Neural cell (in vitro differentiated cells): ENCODE measurements around the gene TAOK2. TPM values are rescaled to one million over a fixed set of nuclear protein-coding genes. Genes with fewer than 3 reads are reported as not detected.

ENCODE experiments used
- H2AFZ ChIP-seq: fragments of 200-600, 300-800 bp; sonication (generic), shearing (Covaris generic); 2 replicates; pipeline ENCODE4 v1.6.0; 2014; ENCODE audit warnings: low read depth, mild to moderate bottlenecking, antibody characterized with exemption, low read length, moderate library complexity
- H3F3A ChIP-seq: fragments of 200-600 bp; shearing (Covaris generic); 2 replicates; pipeline ENCODE4 v1.6.1; 2016; ENCODE audit warnings: mild to moderate bottlenecking, moderate library complexity, mixed read lengths, antibody characterized with exemption, low read length; ENCODE audit not compliant: insufficient read depth, poor library complexity, severe bottlenecking
- H3K27ac ChIP-seq: fragments of 200-600, 300-800 bp; sonication (generic), shearing (Covaris generic); 2 replicates; pipeline ENCODE4 v1.5.1; 2014; ENCODE audit warnings: mild to moderate bottlenecking, low read length, moderate library complexity
- H3K27me3 ChIP-seq: fragments of 300-800, 200-600 bp; sonication (generic), shearing (Covaris generic); 2 replicates; pipeline ENCODE4 v1.6.0; 2014; ENCODE audit warnings: mild to moderate bottlenecking, low read depth, low read length, moderate library complexity; ENCODE audit not compliant: insufficient read depth
- H3K36me3 ChIP-seq: fragments of 300-800, 200-600 bp; sonication (generic), shearing (Covaris generic); 2 replicates; pipeline ENCODE4 v1.5.1; 2014; ENCODE audit warnings: mild to moderate bottlenecking, antibody characterized with exemption, low read length, moderate library complexity; ENCODE audit not compliant: insufficient read depth
- H3K4me2 ChIP-seq: fragments of 300-800, 200-600 bp; sonication (generic), shearing (Covaris generic); 2 replicates; pipeline ENCODE4 v1.6.0; 2014; ENCODE audit warnings: mild to moderate bottlenecking, low read length
- H3K4me3 ChIP-seq: fragments of 300-800, 200-600 bp; sonication (generic), shearing (Covaris generic); 2 replicates; pipeline ENCODE4 v1.5.1; 2014; ENCODE audit warnings: mild to moderate bottlenecking, low read length, moderate library complexity
- H3K79me2 ChIP-seq: fragments of 200-600 bp; shearing (Covaris generic); replicated peaks from 2 replicates; pipeline ENCODE4 v1.6.0; 2014; ENCODE audit warnings: mild to moderate bottlenecking, low read length, moderate library complexity; ENCODE audit not compliant: insufficient read depth
- H3K9ac ChIP-seq: fragments of 300-800, 200-600 bp; sonication (generic), shearing (Covaris generic); 2 replicates; pipeline ENCODE4 v1.6.1; 2016; ENCODE audit warnings: mild to moderate bottlenecking, low read length, mixed read lengths
- H3K9me2 ChIP-seq: fragments of 200-600 bp; shearing (Covaris generic); 2 replicates; pipeline ENCODE4 v1.6.1; 2016; ENCODE audit warnings: mild to moderate bottlenecking, low read length, mixed read lengths; ENCODE audit not compliant: insufficient read depth
- H3K9me3 ChIP-seq: fragments of 200-600, 300-800 bp; sonication (generic), shearing (Covaris generic); 2 replicates; pipeline ENCODE4 v1.6.1; 2016; ENCODE audit warnings: mild to moderate bottlenecking, mixed run types, low read length, moderate library complexity, mixed read lengths
- H4K20me1 ChIP-seq: fragments of 200-600 bp; shearing (Covaris generic); 2 replicates; pipeline ENCODE4 v1.6.1; 2016; ENCODE audit warnings: mild to moderate bottlenecking, mixed run types; ENCODE audit not compliant: insufficient read depth
- EP300 ChIP-seq: fragments of 450-650 bp; conservative IDR thresholded peaks from 2 replicates; pipeline ENCODE4 v1.6.1; 2014; ENCODE audit warnings: antibody characterized with exemption, mild to moderate bottlenecking, moderate library complexity; ENCODE audit not compliant: poor library complexity, severe bottlenecking
- EZH2 ChIP-seq: fragments of 200-600, 300-800 bp; shearing (Covaris generic), sonication (generic); IDR thresholded peaks from 2 replicates; pipeline ENCODE4 v1.6.1; 2014; ENCODE audit warnings: antibody characterized with exemption, low read length, borderline replicate concordance, mild to moderate bottlenecking; ENCODE audit not compliant: insufficient read depth, poor library complexity, severe bottlenecking
- MXI1 ChIP-seq: fragments of 450-650 bp; conservative IDR thresholded peaks from 2 replicates; pipeline ENCODE4 v1.6.1; 2014; ENCODE audit warnings: antibody characterized with exemption, mild to moderate bottlenecking; ENCODE audit not compliant: poor library complexity, severe bottlenecking
- POLR2AphosphoS5 ChIP-seq: IDR thresholded peaks from 2 replicates; pipeline ENCODE4 v1.6.1; 2012
- RAD21 ChIP-seq: fragments of 450-650 bp; conservative IDR thresholded peaks from 2 replicates; pipeline ENCODE4 v1.6.1; 2014; ENCODE audit warnings: antibody characterized with exemption, mild to moderate bottlenecking, moderate library complexity
- SMC3 ChIP-seq: fragments of 450-650 bp; conservative IDR thresholded peaks from 2 replicates; pipeline ENCODE4 v1.6.1; 2014; ENCODE audit warnings: antibody characterized with exemption, mild to moderate bottlenecking, moderate library complexity; ENCODE audit not compliant: poor library complexity
- TAF1 ChIP-seq: IDR thresholded peaks from 2 replicates; pipeline ENCODE4 v1.6.1; 2012; ENCODE audit warnings: low read depth
- polyA plus RNA-seq: library from polyadenylated mRNA; depleted of rRNA; stranded (reverse); fragments of >200 nt; gene quantifications from 2 replicates; pipeline ENCODE4 v1.2.3, GENCODE V29; 2014
- TF ChIP-seq, protein P1 (sequence below): fragments of 450-650 bp; IDR thresholded peaks from 2 replicates; pipeline ENCODE4 v1.5.1; 2014; ENCODE audit warnings: antibody characterized with exemption, mild to moderate bottlenecking, moderate library complexity; ENCODE audit not compliant: poor library complexity, severe bottlenecking
- TF ChIP-seq, protein P2 (sequence below): IDR thresholded peaks from 2 replicates; pipeline ENCODE4 v1.6.1; 2012; ENCODE audit warnings: borderline replicate concordance

TAOK2 gene
- polyA plus RNA-seq, 1 donor from 2014 or later, result 62.7 TPM

DNA sequence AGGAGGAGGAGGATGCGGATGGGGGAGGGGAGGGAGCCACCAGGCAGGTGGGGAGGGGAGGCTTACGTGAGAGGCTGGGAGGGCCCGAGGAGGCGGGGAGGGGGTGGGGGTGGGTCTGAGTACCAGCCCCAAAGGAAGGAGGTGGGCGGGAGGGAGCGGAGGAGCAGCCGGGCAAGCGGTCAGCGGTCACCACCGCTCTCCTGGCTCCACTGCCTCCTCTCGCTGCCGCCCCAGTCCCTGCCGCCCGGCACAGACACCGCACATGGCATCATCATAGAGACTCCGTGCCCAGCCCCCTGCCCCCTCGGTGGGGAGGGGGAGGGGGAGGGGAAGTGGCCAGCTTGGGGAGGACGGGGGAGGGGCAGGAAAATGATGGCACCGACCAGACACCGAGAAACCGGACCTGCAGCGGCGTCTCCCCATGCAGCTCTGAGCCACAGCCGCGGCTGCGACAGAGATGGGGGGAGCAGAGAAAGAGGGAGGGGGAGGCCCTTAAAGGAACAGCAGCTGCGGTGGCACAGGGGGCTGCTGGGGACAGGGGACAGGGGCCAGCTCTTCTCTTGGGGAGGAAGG is 57.3 kb downstream of the TAOK2 start, which contains the start of gene TLCD3B:
TLCD3B (minus strand) TSS at position 431 of the 573 bp plus-strand sequence. CDS start 744 bp downstream, outside the sequence.
- no peaks in the 10 kb centered on the region for H3K9me3 ChIP-seq
- peaks cover 8% of the 10 kb centered on the region for H3K79me2 ChIP-seq
- H3K9ac ChIP-seq, result peak within 1 kb of the TSS; percentile 92
- H3K4me3 ChIP-seq, result peak within 1 kb of the TSS; percentile 92
- H3K27me3 ChIP-seq, result no peaks in the 10 kb centered on the region
- no peaks in the 10 kb centered on the region for H3F3A ChIP-seq
- H4K20me1 ChIP-seq, result no peaks in the 10 kb centered on the region
- H3K4me2 ChIP-seq, result peak within 1 kb of the TSS; percentile 100
- no peaks in the 10 kb centered on the region for H3K36me3 ChIP-seq
- TF ChIP-seq MXI1, result no peak
- no peak for TF ChIP-seq SMC3
- peak; percentile 76 for TF ChIP-seq POLR2AphosphoS5
- TF ChIP-seq RAD21, result no peak
- TF ChIP-seq EP300, result no peak
- peak; percentile 18 for TF ChIP-seq TAF1
- no peak for TF ChIP-seq EZH2
- TF ChIP-seq, protein P1, sequence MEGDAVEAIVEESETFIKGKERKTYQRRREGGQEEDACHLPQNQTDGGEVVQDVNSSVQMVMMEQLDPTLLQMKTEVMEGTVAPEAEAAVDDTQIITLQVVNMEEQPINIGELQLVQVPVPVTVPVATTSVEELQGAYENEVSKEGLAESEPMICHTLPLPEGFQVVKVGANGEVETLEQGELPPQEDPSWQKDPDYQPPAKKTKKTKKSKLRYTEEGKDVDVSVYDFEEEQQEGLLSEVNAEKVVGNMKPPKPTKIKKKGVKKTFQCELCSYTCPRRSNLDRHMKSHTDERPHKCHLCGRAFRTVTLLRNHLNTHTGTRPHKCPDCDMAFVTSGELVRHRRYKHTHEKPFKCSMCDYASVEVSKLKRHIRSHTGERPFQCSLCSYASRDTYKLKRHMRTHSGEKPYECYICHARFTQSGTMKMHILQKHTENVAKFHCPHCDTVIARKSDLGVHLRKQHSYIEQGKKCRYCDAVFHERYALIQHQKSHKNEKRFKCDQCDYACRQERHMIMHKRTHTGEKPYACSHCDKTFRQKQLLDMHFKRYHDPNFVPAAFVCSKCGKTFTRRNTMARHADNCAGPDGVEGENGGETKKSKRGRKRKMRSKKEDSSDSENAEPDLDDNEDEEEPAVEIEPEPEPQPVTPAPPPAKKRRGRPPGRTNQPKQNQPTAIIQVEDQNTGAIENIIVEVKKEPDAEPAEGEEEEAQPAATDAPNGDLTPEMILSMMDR, result no peak
- TF ChIP-seq, protein P2, sequence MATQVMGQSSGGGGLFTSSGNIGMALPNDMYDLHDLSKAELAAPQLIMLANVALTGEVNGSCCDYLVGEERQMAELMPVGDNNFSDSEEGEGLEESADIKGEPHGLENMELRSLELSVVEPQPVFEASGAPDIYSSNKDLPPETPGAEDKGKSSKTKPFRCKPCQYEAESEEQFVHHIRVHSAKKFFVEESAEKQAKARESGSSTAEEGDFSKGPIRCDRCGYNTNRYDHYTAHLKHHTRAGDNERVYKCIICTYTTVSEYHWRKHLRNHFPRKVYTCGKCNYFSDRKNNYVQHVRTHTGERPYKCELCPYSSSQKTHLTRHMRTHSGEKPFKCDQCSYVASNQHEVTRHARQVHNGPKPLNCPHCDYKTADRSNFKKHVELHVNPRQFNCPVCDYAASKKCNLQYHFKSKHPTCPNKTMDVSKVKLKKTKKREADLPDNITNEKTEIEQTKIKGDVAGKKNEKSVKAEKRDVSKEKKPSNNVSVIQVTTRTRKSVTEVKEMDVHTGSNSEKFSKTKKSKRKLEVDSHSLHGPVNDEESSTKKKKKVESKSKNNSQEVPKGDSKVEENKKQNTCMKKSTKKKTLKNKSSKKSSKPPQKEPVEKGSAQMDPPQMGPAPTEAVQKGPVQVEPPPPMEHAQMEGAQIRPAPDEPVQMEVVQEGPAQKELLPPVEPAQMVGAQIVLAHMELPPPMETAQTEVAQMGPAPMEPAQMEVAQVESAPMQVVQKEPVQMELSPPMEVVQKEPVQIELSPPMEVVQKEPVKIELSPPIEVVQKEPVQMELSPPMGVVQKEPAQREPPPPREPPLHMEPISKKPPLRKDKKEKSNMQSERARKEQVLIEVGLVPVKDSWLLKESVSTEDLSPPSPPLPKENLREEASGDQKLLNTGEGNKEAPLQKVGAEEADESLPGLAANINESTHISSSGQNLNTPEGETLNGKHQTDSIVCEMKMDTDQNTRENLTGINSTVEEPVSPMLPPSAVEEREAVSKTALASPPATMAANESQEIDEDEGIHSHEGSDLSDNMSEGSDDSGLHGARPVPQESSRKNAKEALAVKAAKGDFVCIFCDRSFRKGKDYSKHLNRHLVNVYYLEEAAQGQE, result no peak
- peak within 1 kb of the TSS; percentile 59 for H3K27ac ChIP-seq
- no peaks in the 10 kb centered on the region for H3K9me2 ChIP-seq
- peak within 1 kb of the TSS; percentile 88 for H2AFZ ChIP-seq

DNA sequence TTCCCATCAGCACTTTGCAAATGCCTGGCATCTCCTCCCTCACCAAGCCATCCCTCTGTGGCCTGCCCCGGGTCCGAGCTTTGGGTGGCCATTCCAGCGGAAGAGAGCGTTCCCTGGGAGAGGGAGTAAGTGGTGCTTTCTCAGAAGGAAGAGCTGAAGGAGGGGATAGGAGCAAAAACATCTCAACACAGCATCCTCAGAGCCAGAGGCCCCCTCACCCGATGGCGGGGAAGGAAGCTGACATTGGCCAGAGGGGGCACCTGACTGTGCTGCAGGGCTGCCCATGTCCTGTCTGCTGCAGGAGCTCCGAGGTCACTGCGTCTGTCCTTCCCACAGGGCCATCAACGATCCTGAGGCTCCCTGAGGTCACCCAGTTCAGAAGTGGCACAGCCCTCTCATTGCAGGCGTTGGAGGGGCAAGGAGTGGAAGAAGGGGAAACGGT is 57.8 kb downstream of the TAOK2 start:
- no peaks in the 10 kb centered on the region for H3K27me3 ChIP-seq
- H3K27ac ChIP-seq, result peak overlapping the region; percentile 59
- TF ChIP-seq, protein P2, result no peak
- H4K20me1 ChIP-seq, result no peaks in the 10 kb centered on the region
- no peaks in the 10 kb centered on the region for H3F3A ChIP-seq
- peaks cover 8% of the 10 kb centered on the region for H3K79me2 ChIP-seq
- peak overlapping the region; percentile 88 for H2AFZ ChIP-seq
- H3K9ac ChIP-seq, result peak overlapping the region; percentile 92
- H3K9me2 ChIP-seq, result no peaks in the 10 kb centered on the region
- H3K4me2 ChIP-seq, result peak overlapping the region; percentile 100
- H3K36me3 ChIP-seq, result no peaks in the 10 kb centered on the region
- H3K4me3 ChIP-seq, result peak overlapping the region; percentile 92
- H3K9me3 ChIP-seq, result no peaks in the 10 kb centered on the region
